Body of pancreas (tissue), 4 donors: ENCODE data around the gene CDK14.

ENCODE experiments used
- CTCF ChIP-seq, 7 experiments: fragments of 450-650 bp in 4 of 7; fragments of 200-600 bp in 3 of 7; sonication (generic) in 3 of 7; IDR thresholded peaks; one replicate each; pipeline ENCODE4 v1.5.1; 2016 to 2019; ENCODE audit warnings: antibody characterized with exemption in 7 of 7
- POLR2A ChIP-seq, 3 donors: fragments of 450-650 bp; IDR thresholded peaks; one replicate each; pipeline ENCODE4 v1.6.1; 2016; ENCODE audit warnings: antibody characterized with exemption in 3 of 3, mild to moderate bottlenecking in 2 of 3

- TF ChIP-seq POLR2A (IDR thresholded peaks at IDR 0.05) (no peak), CTCF (IDR thresholded peaks at IDR 0.05) (no peak)
Observed at GRCh38 chr7:91043186-91043585, 447.1 kb downstream of the CDK14 start.
